GM23248 (cell line): ENCODE data around the gene PPP6R3. TPM values are rescaled to one million over a fixed set of nuclear protein-coding genes. Genes with fewer than 3 reads are reported as not detected.

ENCODE experiments used
- DNase-seq: peaks from one replicate; pipeline ENCODE4 v3.0.0-alpha.2; 2015
- H2AFZ ChIP-seq: fragments of 200-600 bp; sonication (generic); 2 replicates; pipeline ENCODE4 v1.6.1; 2016; ENCODE audit warnings: antibody characterized with exemption
- H3F3A ChIP-seq: fragments of 200-600 bp; sonication (generic); 2 replicates; pipeline ENCODE4 v1.6.1; 2016; ENCODE audit warnings: mild to moderate bottlenecking, antibody characterized with exemption, mixed run types; ENCODE audit not compliant: insufficient read depth
- H3K27ac ChIP-seq: fragments of 200-600 bp; sonication (generic); 2 replicates; pipeline ENCODE4 v1.5.1; 2016; ENCODE audit warnings: mild to moderate bottlenecking
- H3K27me3 ChIP-seq: fragments of 200-600 bp; sonication (generic); replicated peaks from 2 replicates; pipeline ENCODE4 v1.6.1; 2016; ENCODE audit warnings: mild to moderate bottlenecking; ENCODE audit not compliant: insufficient read depth
- H3K36me3 ChIP-seq: fragments of 200-600 bp; sonication (generic); 2 replicates; pipeline ENCODE4 v1.6.1; 2016; ENCODE audit warnings: low read depth, mild to moderate bottlenecking
- H3K4me1 ChIP-seq: fragments of 200-600 bp; sonication (generic); 2 replicates; pipeline ENCODE4 v1.6.1; 2016; ENCODE audit warnings: mild to moderate bottlenecking; ENCODE audit not compliant: insufficient read depth
- H3K4me2 ChIP-seq: fragments of 200-600 bp; sonication (generic); one replicate; pipeline ENCODE4 v1.6.1; 2016; ENCODE audit warnings: mild to moderate bottlenecking; ENCODE audit not compliant: unreplicated experiment
- H3K4me3 ChIP-seq: fragments of 200-600 bp; sonication (generic); 2 replicates; pipeline ENCODE4 v1.5.1; 2016; ENCODE audit warnings: mild to moderate bottlenecking
- H3K79me2 ChIP-seq: fragments of 200-600 bp; sonication (generic); 2 replicates; pipeline ENCODE4 v1.6.1; 2016; ENCODE audit warnings: mild to moderate bottlenecking; ENCODE audit not compliant: insufficient read depth
- H3K9ac ChIP-seq: fragments of 200-600 bp; sonication (generic); 2 replicates; pipeline ENCODE4 v1.6.1; 2016; ENCODE audit warnings: mild to moderate bottlenecking
- H3K9me2 ChIP-seq: fragments of 200-600 bp; sonication (generic); 2 replicates; pipeline ENCODE4 v1.6.1; 2016; ENCODE audit warnings: mixed run types, mild to moderate bottlenecking, moderate library complexity; ENCODE audit not compliant: insufficient read depth
- H3K9me3 ChIP-seq: fragments of 200-600 bp; sonication (generic); one replicate; pipeline ENCODE4 v1.6.1; 2017; ENCODE audit warnings: low read depth
- H4K20me1 ChIP-seq: fragments of 200-600 bp; sonication (generic); 2 replicates; pipeline ENCODE4 v1.6.0; 2016; ENCODE audit not compliant: insufficient read depth
- EZH2 ChIP-seq: fragments of 200-600 bp; sonication (generic); IDR thresholded peaks from 2 replicates; pipeline ENCODE4 v1.6.1; 2018; ENCODE audit warnings: antibody characterized with exemption, mild to moderate bottlenecking; ENCODE audit not compliant: insufficient read depth, poor library complexity, severe bottlenecking
- EZH2phosphoT487 ChIP-seq: fragments of 200-600 bp; sonication (generic); IDR thresholded peaks from 2 replicates; pipeline ENCODE4 v1.6.1; 2018; ENCODE audit warnings: antibody characterized with exemption, moderate library complexity, mild to moderate bottlenecking, low read depth; ENCODE audit not compliant: insufficient read depth
- WGBS, 2 experiments: methylation state at CpG; one replicate each; pipeline ENCODE4 v1.1.6; 2015 to 2017; ENCODE audit warnings: low lambda C conversion rate in 2 of 2, low coverage in 1 of 2; ENCODE audit errors: missing lambda C conversion rate in 2 of 2; 5-methylcytosine and 5-hydroxymethylcytosine counted together
- in situ Hi-C: fragments of 300-500 bp; cut with MboI; formaldehyde crosslinking; loops from 2 replicates; pipeline ENCODE4 v1.15.0; 2020
- polyA plus RNA-seq: library from polyadenylated mRNA; unstranded; fragments of >200 nt; fragmentation: Nextera tagmentation; extraction: Ambion mirVana; gene quantifications from 2 replicates; pipeline ENCODE4 v1.2.1, GENCODE V29; 2016
- total RNA-seq: library from RNA; depleted of rRNA; stranded (reverse); fragments of >200 nt; shearing (Covaris generic); gene quantifications from 2 replicates; pipeline ENCODE4 v1.2.3, GENCODE V29; 2014

Gene PPP6R3
- total and polyA plus RNA-seq, 2 experiments from 2014 or later: 47.5 to 96.0 TPM

DNA sequence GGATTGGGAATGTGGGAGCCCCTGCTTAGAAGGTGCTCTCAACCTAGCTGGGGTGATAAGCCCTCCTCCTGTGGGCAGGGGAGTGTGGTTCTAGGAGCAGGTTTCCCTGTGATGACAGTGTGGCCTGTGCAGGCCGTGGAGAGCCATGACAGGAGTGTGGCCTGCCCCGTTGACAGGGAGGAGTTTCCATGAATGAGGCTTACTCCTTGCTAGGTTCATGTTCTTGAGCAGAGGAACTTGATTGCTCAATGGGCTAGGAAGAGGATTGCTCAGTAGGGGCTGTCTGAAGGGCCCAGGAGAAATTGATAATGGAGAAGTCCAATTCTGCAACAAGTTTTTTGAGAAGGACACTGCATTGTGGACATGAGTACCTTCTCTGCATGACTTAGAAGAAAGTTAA is 92.0 kb downstream of the PPP6R3 start:
- no peaks in the 10 kb centered on the region for H4K20me1 ChIP-seq
- 96 to 100% methylated on average over 2 of the region's 2 CpGs for WGBS, 2 experiments

DNA sequence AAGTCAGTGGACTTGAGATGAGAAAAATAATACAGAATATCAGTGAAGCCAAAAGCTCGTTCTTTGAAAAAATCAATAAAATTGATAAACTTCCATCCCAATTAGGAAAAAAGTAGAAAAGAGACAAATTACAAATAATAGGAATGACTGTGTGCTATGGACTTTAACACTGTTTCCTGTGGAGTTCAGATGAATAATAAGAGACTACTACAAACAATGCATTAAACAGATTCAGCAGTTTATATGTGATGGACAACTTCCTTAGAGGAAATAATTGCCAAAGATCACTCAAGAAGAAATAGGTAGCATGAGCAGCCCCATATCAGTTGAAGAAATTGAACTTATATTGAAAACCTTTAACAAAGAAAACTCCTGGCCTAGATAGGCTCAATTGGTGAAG is 99.7 kb downstream of the PPP6R3 start:
- H3K9me3 ChIP-seq: no peaks in the 10 kb centered on the region
- peaks cover 46% of the 10 kb centered on the region for H3K36me3 ChIP-seq
- WGBS, 2 experiments: 93 to 97% methylated on average over 1 of the region's 1 CpG
- no peak overlapping the region for H3K9ac ChIP-seq
- no peaks in the 10 kb centered on the region for H3F3A ChIP-seq
- TF ChIP-seq EZH2 (no peak), EZH2phosphoT487 (no peak)
- H3K79me2 ChIP-seq: peaks cover 82% of the 10 kb centered on the region
- no peaks in the 10 kb centered on the region for H3K27me3 ChIP-seq
- no peak overlapping the region for H3K27ac ChIP-seq
- H3K4me1 ChIP-seq: no peaks in the 10 kb centered on the region
- H3K9me2 ChIP-seq: no peaks in the 10 kb centered on the region
- H3K4me3 ChIP-seq: no peak overlapping the region
- no peak for DNase-seq
- in situ Hi-C loops: no loop called here
- no peak overlapping the region for H3K4me2 ChIP-seq
- no peak overlapping the region for H2AFZ ChIP-seq
- H4K20me1 ChIP-seq: no peaks in the 10 kb centered on the region

More for the DNA sequence above, 92.0 kb downstream of the PPP6R3 start:
- H3K4me1 ChIP-seq: peaks cover 19% of the 10 kb centered on the region
- H3K9me2 ChIP-seq: no peaks in the 10 kb centered on the region
- TF ChIP-seq EZH2phosphoT487 (no peak), EZH2 (no peak)
- peaks cover 98% of the 10 kb centered on the region for H3K79me2 ChIP-seq
- H3K9ac ChIP-seq: no peak overlapping the region
- peaks cover 20% of the 10 kb centered on the region for H3F3A ChIP-seq
- no peak overlapping the region for H3K4me3 ChIP-seq
- in situ Hi-C loops: no loop called here
- H2AFZ ChIP-seq: no peak overlapping the region
- H3K27ac ChIP-seq: no peak overlapping the region
- peaks cover 25% of the 10 kb centered on the region; the same call in 1 of the 2 replicates for H3K36me3 ChIP-seq
- H3K27me3 ChIP-seq: no peaks in the 10 kb centered on the region
- no peaks in the 10 kb centered on the region for H3K9me3 ChIP-seq
- no peak overlapping the region for H3K4me2 ChIP-seq
- DNase-seq: no peak

DNA sequence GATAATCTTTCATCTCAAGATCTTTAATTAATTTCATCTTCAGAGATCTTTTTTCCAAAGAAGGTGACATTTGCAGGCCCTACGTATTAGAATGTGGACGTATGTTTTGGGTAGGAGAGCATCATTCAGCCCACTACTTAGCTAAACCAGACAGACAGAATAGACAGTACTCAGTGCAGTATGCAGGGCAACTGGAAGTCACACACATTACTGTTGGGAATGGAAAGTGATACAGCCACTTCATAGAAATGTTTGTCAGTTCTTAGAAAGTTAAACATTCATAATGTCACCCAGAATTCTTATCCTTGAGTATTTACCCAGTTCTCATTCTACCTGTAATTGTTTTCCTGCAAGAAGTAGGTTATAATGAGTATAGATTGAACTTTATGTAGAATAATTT is 102.9 kb downstream of the PPP6R3 start:
- H2AFZ ChIP-seq: no peak overlapping the region
- H3K36me3 ChIP-seq: peaks cover 40% of the 10 kb centered on the region
- TF ChIP-seq EZH2: no peak
- no peak for TF ChIP-seq EZH2phosphoT487
- no peaks in the 10 kb centered on the region for H3K9me2 ChIP-seq
- no peak overlapping the region for H3K4me2 ChIP-seq
- H3K4me3 ChIP-seq: no peak overlapping the region
- no peaks in the 10 kb centered on the region for H3F3A ChIP-seq
- H3K9ac ChIP-seq: no peak overlapping the region
- H3K79me2 ChIP-seq: peaks cover 61% of the 10 kb centered on the region
- no peak for DNase-seq
- no peaks in the 10 kb centered on the region for H4K20me1 ChIP-seq
- no peaks in the 10 kb centered on the region for H3K9me3 ChIP-seq
- no peak overlapping the region for H3K27ac ChIP-seq
- in situ Hi-C loops: no loop called here
- no peaks in the 10 kb centered on the region for H3K4me1 ChIP-seq
- no peaks in the 10 kb centered on the region for H3K27me3 ChIP-seq
- WGBS, 2 experiments: 97 to 100% methylated on average over 2 of the region's 2 CpGs

DNA sequence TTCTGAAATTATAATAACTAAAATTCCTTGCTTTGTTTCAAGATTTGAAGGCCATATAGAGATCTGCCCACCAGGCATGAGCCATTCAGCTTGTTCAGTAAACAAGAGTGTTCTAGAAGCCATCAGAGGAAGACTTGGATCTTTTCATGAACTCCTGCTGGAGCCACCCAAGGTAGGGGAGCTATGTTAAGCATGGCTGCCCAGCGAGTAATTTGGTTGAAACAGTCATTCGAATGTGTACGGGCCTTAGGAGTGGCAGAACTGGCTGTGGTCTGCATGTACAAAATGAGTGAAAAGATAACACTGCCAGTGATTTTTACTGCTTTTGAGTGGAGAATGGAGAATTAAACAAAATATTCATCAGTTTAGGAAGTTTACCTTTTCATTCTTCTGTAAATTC is 103.7 kb downstream of the PPP6R3 start:
- no peak for DNase-seq
- Histone ChIP-seq H3K9me3 (no peaks in the 10 kb centered on the region), H3F3A (no peaks in the 10 kb centered on the region), H3K4me2 (no peak overlapping the region), H3K4me3 (no peak overlapping the region), H3K27me3 (no peaks in the 10 kb centered on the region), H2AFZ (no peak overlapping the region), H3K9me2 (no peaks in the 10 kb centered on the region), H3K4me1 (no peaks in the 10 kb centered on the region), H4K20me1 (no peaks in the 10 kb centered on the region), H3K79me2 (peaks cover 60% of the 10 kb centered on the region), H3K36me3 (peaks cover 33% of the 10 kb centered on the region), H3K9ac (no peak overlapping the region), H3K27ac (no peak overlapping the region)
- 97 to 98% methylated on average over 3 of the region's 3 CpGs for WGBS, 2 experiments
- in situ Hi-C loops: no loop called here
- TF ChIP-seq EZH2 (no peak), EZH2phosphoT487 (no peak)

DNA sequence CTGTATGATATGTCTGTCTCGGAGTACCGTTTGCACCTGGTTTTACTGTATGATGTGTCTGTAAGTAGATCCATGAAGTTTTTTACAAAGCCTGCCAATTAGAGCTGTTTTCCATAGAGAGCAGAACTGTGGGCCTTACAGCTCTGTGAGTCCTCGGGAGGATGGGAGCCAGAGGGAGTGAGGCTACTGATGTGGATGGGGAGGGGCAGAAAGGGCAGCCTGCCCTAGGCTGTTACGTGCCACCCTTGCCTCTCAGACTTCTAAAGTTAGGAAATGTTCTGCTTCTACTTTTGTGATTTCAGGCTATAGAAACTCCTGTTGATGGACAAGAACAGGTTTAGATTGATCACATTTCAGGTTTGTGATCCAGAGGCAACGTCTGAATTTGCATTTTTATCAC is 105.2 kb downstream of the PPP6R3 start:
- no peak overlapping the region for H3K4me2 ChIP-seq
- in situ Hi-C loops: no loop called here
- H3K9me2 ChIP-seq: no peaks in the 10 kb centered on the region
- 56 to 60% methylated on average over 5 of the region's 5 CpGs for WGBS, 2 experiments
- H3K4me3 ChIP-seq: no peak overlapping the region
- no peak for DNase-seq
- H3K27me3 ChIP-seq: no peaks in the 10 kb centered on the region
- no peaks in the 10 kb centered on the region for H3K9me3 ChIP-seq
- TF ChIP-seq EZH2phosphoT487: no peak
- TF ChIP-seq EZH2: no peak
- peaks cover 33% of the 10 kb centered on the region for H3K36me3 ChIP-seq
- no peaks in the 10 kb centered on the region for H4K20me1 ChIP-seq
- no peak overlapping the region for H2AFZ ChIP-seq
- no peak overlapping the region for H3K9ac ChIP-seq
- no peak overlapping the region for H3K27ac ChIP-seq
- no peaks in the 10 kb centered on the region for H3F3A ChIP-seq
- H3K79me2 ChIP-seq: peaks cover 58% of the 10 kb centered on the region
- H3K4me1 ChIP-seq: 0 out of 2 replicates have a peak, but pooled peaks cover 4% of the 10 kb centered on the region
